Melanocyte of skin (primary cell): Measurements from ENCODE around the gene SCGB3A1. TPM values are rescaled to one million over a fixed set of nuclear protein-coding genes. Genes with fewer than 3 reads are reported as not detected.

ENCODE experiments used
- total RNA-seq, 2 donors: library from RNA; depleted of rRNA; stranded (reverse); fragments of >200 nt; gene quantifications; 2 replicates each; pipeline ENCODE4 v1.2.3, GENCODE V29; 2012

SCGB3A1 gene
- total RNA-seq = not detected

GRCh38 chr5:180591311-180591887 lies at the start of gene SCGB3A1:
TSS of gene SCGB3A1 (minus strand) at chr5:180591499. CDS start at chr5:180591462, 37 bp downstream.

Other genes with a start within 250 kb of the SCGB3A1 start
- 1 to 10 TPM; 1.7 to 3.8 TPM for gene GFPT2, start 238.2 kb downstream of the SCGB3A1 start, total RNA-seq
- 10 to 100 TPM in 1 of 2 donors, 1 to 10 TPM in 1; 8.6 to 14.3 TPM for gene CNOT6, start 97.1 kb downstream of the SCGB3A1 start, total RNA-seq
- not detected for gene FLT4, start 58.1 kb upstream of the SCGB3A1 start, total RNA-seq
- gene OR2Y1, start 148.6 kb upstream of the SCGB3A1 start, total RNA-seq = not detected
- 100 to 1,000 TPM; 119 to 147 TPM for gene MGAT1, start 211.3 kb upstream of the SCGB3A1 start, total RNA-seq